ENCODE measurements around the gene PIGC. TPM values are rescaled to one million over a fixed set of nuclear protein-coding genes. Genes with fewer than 3 reads are reported as not detected.

The PIGC gene
- total RNA-seq, 4 donors from 2014 or later: 23.3 to 26.3 (median 25.8) TPM

GRCh38 chr1:172401892-172402291, 42.0 kb downstream of the PIGC start:
- H3K36me3 ChIP-seq: no peaks in the 10 kb centered on the region
- no peak for ATAC-seq
- no peaks in the 10 kb centered on the region for H3K9me3 ChIP-seq
- peaks cover 0 to 45% (median 12%) of the 10 kb centered on the region in 3 donors for H3K4me1 ChIP-seq
- TF ChIP-seq POLR2AphosphoS5 (IDR thresholded peaks at IDR 0.05) (no peak), EP300 (IDR thresholded peaks at IDR 0.05) (no peak), CTCF (IDR thresholded peaks at IDR 0.05) (no peak), POLR2A (IDR thresholded peaks at IDR 0.05) (no peak)
- no peaks in the 10 kb centered on the region for H3K27me3 ChIP-seq
- 77 to 82% methylated on average over 4 to 5 of the region's 5 CpGs for WGBS, 2 donors (ENCODE audit: low coverage in 1 of 2)
- no peak overlapping the region for H3K4me3 ChIP-seq
- no peak overlapping the region for H3K27ac ChIP-seq

GRCh38 chr1:172401477-172401876, 42.4 kb downstream of the PIGC start:
- Histone ChIP-seq H3K4me1 (peaks cover 0 to 49% (median 14%) of the 10 kb centered on the region in 3 donors), H3K36me3 (no peaks in the 10 kb centered on the region), H3K4me3 (no peak overlapping the region), H3K27ac (peak overlapping the region in 1 of 4 donors; percentile 80), H3K9me3 (no peaks in the 10 kb centered on the region), H3K27me3 (no peaks in the 10 kb centered on the region)
- TF ChIP-seq POLR2A (IDR thresholded peaks at IDR 0.05): no peak
- no peak for TF ChIP-seq POLR2AphosphoS5 (IDR thresholded peaks at IDR 0.05)
- TF ChIP-seq CTCF (IDR thresholded peaks at IDR 0.05): no peak
- TF ChIP-seq EP300 (IDR thresholded peaks at IDR 0.05): no peak
- ATAC-seq: no peak

GRCh38 chr1:172400722-172401105, 43.2 kb downstream of the PIGC start:
- no peaks in the 10 kb centered on the region for H3K27me3 ChIP-seq
- no peak for ATAC-seq
- no peak for TF ChIP-seq POLR2AphosphoS5 (IDR thresholded peaks at IDR 0.05)
- no peaks in the 10 kb centered on the region for H3K9me3 ChIP-seq
- H3K4me1 ChIP-seq: peaks cover 0 to 49% (median 14%) of the 10 kb centered on the region in 3 donors
- no peak overlapping the region for H3K4me3 ChIP-seq
- WGBS, 2 donors (ENCODE audit: low coverage in 1 of 2): 27 to 60% methylated on average over 1 of the region's 1 CpG
- H3K36me3 ChIP-seq: no peaks in the 10 kb centered on the region
- peak overlapping the region; percentile 80 to 96 (median 84) for H3K27ac ChIP-seq

- TF ChIP-seq CTCF (IDR thresholded peaks at IDR 0.05): no peak
- TF ChIP-seq POLR2A (IDR thresholded peaks at IDR 0.05): no peak
- TF ChIP-seq POLR2AphosphoS5 (IDR thresholded peaks at IDR 0.05): no peak
- no peak for TF ChIP-seq EP300 (IDR thresholded peaks at IDR 0.05)
- no peaks in the 10 kb centered on the region for H3K27me3 ChIP-seq
- 36 to 76% methylated on average over 3 to 5 of the region's 6 CpGs for WGBS, 2 donors (ENCODE audit: low coverage in 1 of 2)
- no peak for ATAC-seq
- H3K27ac ChIP-seq: peak overlapping the region; percentile 80 to 96 (median 84)
- H3K4me3 ChIP-seq: no peak overlapping the region
- H3K9me3 ChIP-seq: no peaks in the 10 kb centered on the region
- no peaks in the 10 kb centered on the region for H3K36me3 ChIP-seq
- H3K4me1 ChIP-seq: peaks cover 0 to 50% (median 14%) of the 10 kb centered on the region in 3 donors
Measured at GRCh38 chr1:172399756-172400721, 43.8 kb downstream of the PIGC start.

GRCh38 chr1:172398970-172399755, 44.7 kb downstream of the PIGC start:
- WGBS, 2 donors (ENCODE audit: low coverage in 1 of 2): 14 to 17% methylated on average over 8 to 9 of the region's 9 CpGs
- Histone ChIP-seq H3K4me1 (peaks cover 6 to 59% (median 21%) of the 10 kb centered on the region in 3 donors), H3K4me3 (peak overlapping the region; percentile 1 to 14), H3K9me3 (no peaks in the 10 kb centered on the region), H3K36me3 (no peaks in the 10 kb centered on the region), H3K27ac (peak overlapping the region; percentile 80 to 96 (median 84)), H3K27me3 (no peaks in the 10 kb centered on the region)
- TF ChIP-seq EP300 (IDR thresholded peaks at IDR 0.05) (no peak), POLR2AphosphoS5 (IDR thresholded peaks at IDR 0.05) (peak; percentile 72), CTCF (IDR thresholded peaks at IDR 0.05) (peak; percentile 52 to 75 (median 70)), POLR2A (IDR thresholded peaks at IDR 0.05) (peak in 1 of 2 donors; percentile 21)
- peak; percentile 95 for ATAC-seq

All from gastroesophageal sphincter (tissue), 4 donors.